Omental fat pad (tissue), 4 donors: ENCODE measurements around the gene ITIH4. TPM values are rescaled to one million over a fixed set of nuclear protein-coding genes. Genes with fewer than 3 reads are reported as not detected.

Source experiments
- ATAC-seq: fragments of 150-250 bp; one replicate; pipeline ENCODE4 v1.9.1; 2016; ENCODE audit warnings: mild to moderate bottlenecking, moderate library complexity; ENCODE audit not compliant: low FRiP score
- DNase-seq: peaks from one replicate; pipeline ENCODE4 v3.0.0-alpha.2; 2019; ENCODE audit warnings: low spot score
- total RNA-seq, 4 donors: library from RNA; depleted of rRNA; stranded (reverse); fragments of >200 nt; gene quantifications; one replicate each; pipeline ENCODE4 v1.1.0, GENCODE V29; 2016
- TF ChIP-seq, protein P1 (sequence below), 3 donors: fragments of 450-650 bp; IDR thresholded peaks; one replicate each; pipeline ENCODE4 v1.5.1; 2016 to 2017; ENCODE audit warnings: antibody characterized with exemption in 3 of 3, mild to moderate bottlenecking in 3 of 3, moderate library complexity in 2 of 3

Gene ITIH4
- total RNA-seq, 4 donors from 2014 or later = 1.2 to 18.8 (median 3.6) TPM

DNA sequence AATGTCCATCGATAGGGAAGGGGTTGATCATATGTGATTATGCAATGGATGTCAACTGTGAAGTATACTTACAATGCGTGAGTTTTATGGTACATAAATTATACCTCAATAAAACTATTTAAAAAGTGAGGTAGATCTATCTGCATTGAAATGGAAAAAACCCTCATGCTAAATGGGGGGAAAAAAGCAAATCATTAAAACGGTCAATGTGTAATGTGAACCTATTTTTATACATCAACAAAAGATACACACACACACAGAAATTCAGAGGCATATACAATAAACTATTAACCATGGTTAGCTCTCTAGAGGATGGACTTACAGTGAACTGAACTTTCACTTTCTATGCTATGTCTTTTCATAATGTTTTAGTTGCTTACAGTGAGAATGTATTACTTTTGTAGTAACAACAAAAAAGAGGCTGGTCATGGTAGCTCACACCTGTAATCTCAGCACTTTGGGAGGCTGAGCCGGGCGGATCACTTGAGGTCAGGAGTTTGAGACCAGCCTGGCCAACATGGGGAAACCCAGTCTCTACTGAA is 43.8 kb upstream of the ITIH4 start:
- no peak for ATAC-seq
- no peak for DNase-seq
- TF ChIP-seq, protein P1, sequence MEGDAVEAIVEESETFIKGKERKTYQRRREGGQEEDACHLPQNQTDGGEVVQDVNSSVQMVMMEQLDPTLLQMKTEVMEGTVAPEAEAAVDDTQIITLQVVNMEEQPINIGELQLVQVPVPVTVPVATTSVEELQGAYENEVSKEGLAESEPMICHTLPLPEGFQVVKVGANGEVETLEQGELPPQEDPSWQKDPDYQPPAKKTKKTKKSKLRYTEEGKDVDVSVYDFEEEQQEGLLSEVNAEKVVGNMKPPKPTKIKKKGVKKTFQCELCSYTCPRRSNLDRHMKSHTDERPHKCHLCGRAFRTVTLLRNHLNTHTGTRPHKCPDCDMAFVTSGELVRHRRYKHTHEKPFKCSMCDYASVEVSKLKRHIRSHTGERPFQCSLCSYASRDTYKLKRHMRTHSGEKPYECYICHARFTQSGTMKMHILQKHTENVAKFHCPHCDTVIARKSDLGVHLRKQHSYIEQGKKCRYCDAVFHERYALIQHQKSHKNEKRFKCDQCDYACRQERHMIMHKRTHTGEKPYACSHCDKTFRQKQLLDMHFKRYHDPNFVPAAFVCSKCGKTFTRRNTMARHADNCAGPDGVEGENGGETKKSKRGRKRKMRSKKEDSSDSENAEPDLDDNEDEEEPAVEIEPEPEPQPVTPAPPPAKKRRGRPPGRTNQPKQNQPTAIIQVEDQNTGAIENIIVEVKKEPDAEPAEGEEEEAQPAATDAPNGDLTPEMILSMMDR (IDR thresholded peaks at IDR 0.05) = no peak

DNA sequence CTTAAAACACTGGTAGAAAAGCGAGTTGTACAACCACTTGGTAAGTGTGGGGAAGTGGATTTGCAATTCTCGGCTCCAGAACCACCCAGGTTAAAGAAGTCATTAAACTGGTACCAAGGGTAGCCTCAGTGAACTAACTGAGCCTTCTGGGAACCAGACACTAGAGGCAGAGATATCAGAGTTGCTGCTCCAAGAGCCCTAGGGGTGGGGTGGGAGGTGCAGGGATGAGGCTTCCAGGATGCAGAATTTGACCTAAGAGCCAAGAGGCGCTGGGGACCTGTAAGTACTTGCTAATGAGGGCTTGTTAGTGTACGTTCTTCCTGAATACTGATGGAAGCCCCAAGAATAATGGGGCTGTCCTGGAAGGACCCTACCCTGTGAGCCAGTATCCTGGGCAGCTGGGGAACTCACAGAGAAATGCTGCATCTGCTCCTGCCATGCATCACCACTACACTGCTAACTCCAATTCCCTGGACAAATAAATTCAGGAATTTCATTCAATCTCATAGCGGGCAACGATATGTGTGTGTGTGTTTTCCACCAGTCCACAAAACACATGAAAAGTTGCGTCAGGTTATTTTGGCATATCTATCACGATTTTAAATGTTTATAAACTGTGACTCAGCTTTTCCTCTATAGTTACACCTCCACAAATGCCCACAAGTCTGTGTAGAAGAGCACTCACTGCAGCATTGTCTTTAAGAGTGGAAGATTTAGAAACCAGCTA is 43.1 kb upstream of the ITIH4 start:
- no peak for DNase-seq
- ATAC-seq = no peak
- TF ChIP-seq, protein P1 (IDR thresholded peaks at IDR 0.05) = no peak

DNA sequence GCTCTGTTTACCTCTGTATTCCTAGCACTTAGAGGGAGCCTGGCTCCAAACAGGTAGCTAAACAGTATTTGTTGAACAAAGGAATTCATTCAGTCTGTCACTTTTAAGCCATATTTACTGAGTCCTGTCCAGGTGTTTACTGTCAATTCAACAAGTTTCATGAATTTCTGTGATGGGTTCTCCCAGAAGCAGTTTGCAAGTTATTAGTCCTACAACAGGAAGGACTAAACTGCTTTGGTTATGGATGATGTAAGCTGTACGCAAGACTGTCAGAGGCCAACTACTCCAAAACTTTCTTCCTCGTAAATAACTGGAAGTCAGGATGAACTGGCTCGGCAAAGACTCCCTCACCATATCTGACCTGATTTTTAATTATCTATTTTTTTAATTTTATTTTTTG is 41.8 kb upstream of the ITIH4 start:
- no peak for ATAC-seq
- no peak for DNase-seq
- TF ChIP-seq, protein P1 (IDR thresholded peaks at IDR 0.05) = no peak

DNA sequence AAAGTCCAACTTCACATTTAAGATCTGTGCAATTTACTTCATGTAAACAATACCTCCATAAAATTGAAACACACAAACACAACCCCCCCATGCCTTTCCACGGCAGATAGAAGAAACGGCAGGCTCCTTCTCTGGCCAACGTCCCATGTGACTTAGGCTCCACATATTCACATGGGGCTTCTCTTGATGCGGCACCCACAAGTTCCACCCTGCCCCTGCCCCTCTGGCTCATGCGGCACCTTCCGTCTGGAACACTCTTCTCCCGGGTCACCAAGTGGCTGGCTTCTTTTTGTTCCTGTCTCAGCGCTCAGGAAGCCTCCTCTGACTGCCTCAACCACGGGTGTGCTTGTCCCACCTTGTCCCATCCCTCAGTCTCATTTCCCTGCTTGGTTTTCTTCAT is 41.3 kb upstream of the ITIH4 start:
- DNase-seq = no peak
- TF ChIP-seq, protein P1 (IDR thresholded peaks at IDR 0.05) = no peak
- ATAC-seq = no peak

DNA sequence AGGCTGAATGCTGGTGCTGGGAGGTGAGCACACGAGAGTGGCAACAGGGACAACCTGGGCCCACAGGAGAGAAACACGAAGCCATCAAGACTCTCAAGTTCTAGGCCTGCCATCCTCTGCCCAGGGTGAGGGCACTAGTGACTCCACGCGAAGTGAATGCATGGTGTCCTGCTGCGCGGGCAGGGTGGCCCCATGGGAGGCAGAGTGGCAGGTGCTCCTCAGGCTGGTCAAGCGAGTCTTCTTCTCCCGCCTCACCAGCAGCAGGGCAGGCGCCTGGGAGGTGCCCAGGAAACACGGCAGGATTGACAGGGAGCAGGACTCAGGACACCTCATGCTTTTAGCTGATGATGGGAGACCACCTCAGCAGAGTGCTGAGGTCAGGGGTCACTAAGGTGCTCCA is 40.0 kb upstream of the ITIH4 start:
- no peak for DNase-seq
- TF ChIP-seq, protein P1 (IDR thresholded peaks at IDR 0.05) = no peak
- no peak for ATAC-seq

DNA sequence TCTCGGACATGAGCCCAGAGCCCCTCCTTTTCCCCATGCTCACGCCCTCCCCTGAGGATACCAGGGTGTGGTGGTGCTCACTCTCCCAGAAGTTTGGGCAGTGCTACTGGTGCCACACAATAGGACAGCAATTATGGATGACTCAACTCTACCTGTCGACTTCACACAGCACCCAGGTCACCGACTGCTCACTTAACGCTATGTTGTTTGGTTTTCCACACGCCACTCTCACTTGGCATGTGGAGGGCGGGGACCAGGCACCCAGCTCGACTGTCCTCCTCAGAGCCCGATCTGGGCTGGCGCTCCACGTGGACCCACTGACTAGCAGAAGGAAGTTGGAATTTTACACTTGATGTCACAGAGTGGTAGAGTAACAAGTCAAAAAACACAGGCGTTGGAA is 36.0 kb upstream of the ITIH4 start:
- TF ChIP-seq, protein P1 (IDR thresholded peaks at IDR 0.05) = no peak
- DNase-seq = no peak
- no peak for ATAC-seq

DNA sequence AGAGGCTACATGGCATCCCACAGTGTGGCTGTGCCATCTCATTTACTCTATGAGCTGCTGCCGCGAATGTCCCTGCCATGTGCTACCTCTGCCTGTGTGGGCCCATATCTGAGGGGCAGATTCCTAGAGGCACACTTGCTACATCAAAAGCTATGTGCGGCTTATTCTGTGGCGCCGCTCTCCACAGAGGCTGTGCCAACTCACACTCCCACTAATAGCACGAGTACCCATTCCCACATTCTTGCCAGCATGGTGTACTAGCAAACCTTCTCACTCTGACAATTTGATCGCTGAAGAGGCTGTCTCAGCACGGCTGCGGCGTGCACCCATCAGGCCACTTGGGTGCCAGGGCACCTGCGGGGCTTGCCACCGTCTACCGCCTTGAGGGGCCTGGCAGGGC is 35.5 kb upstream of the ITIH4 start:
- no peak for DNase-seq
- ATAC-seq = no peak
- TF ChIP-seq, protein P1 (IDR thresholded peaks at IDR 0.05) = no peak
